RWPE2 (cell line): Measurements from ENCODE around the gene POC1B.

Experiments used
- ATAC-seq: fragments of 200-7000 bp; cut with Tn5 transposase; 3 replicates; pipeline ENCODE4 v1.9.1; 2021; ENCODE audit warnings: low read depth
- DNase-seq: peaks from one replicate; pipeline ENCODE4 v3.0.0-alpha.2; 2020; ENCODE audit warnings: low spot score
- H3K27ac ChIP-seq: fragments of 450-650 bp; 2 replicates; pipeline ENCODE4 v1.5.1; 2017; ENCODE audit warnings: mild to moderate bottlenecking; ENCODE audit not compliant: poor library complexity, severe bottlenecking
- H3K27me3 ChIP-seq: fragments of 250-450 bp; sonication (Bioruptor Pico); 2 replicates; pipeline ENCODE4 v1.5.1; 2021; ENCODE audit warnings: mild to moderate bottlenecking, moderate library complexity; ENCODE audit not compliant: insufficient read depth, poor library complexity, severe bottlenecking
- H3K36me3 ChIP-seq: fragments of 250-450 bp; sonication (Bioruptor Pico); 2 replicates; pipeline ENCODE4 v1.5.1; 2020; ENCODE audit warnings: low read depth, mild to moderate bottlenecking, moderate library complexity
- H3K4me1 ChIP-seq: fragments of 250-450 bp; sonication (Bioruptor Pico); 2 replicates; pipeline ENCODE4 v1.5.1; 2021; ENCODE audit warnings: mild to moderate bottlenecking, moderate library complexity; ENCODE audit not compliant: insufficient read depth, poor library complexity, severe bottlenecking
- H3K4me3 ChIP-seq: fragments of 250-450 bp; sonication (Bioruptor Pico); 2 replicates; pipeline ENCODE4 v1.5.1; 2021; ENCODE audit warnings: mild to moderate bottlenecking, moderate library complexity; ENCODE audit not compliant: severe bottlenecking
- H3K9me3 ChIP-seq: fragments of 250-450 bp; sonication (Bioruptor Pico); 2 replicates; pipeline ENCODE4 v1.5.1; 2021; ENCODE audit warnings: mild to moderate bottlenecking, moderate library complexity; ENCODE audit not compliant: severe bottlenecking
- TF ChIP-seq, protein P1 (sequence below): fragments of 450-650 bp; IDR thresholded peaks from one replicate; pipeline ENCODE4 v1.5.1; 2017; ENCODE audit warnings: mild to moderate bottlenecking, moderate library complexity; ENCODE audit not compliant: poor library complexity, severe bottlenecking

The POC1B gene

DNA sequence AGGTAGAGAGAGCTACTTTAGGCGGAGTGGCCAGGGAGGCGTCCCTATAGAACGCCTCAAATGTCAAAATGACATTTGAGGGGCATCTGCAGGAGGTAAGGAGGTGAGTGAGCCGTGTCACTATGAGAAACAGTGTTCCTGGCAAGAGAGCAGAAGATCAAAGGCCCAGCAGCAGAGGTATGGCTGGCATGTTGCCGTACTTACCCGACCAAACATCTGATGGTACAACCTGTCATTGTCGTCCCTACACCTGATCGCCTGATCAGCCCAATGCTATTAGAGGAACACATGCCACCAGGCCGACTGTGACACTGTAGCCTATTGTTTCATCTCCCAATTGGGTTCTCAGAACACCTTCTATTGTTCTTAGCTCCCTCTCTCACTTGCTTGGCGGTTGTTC lies 33.9 kb upstream of the POC1B start:
- no peaks in the 10 kb centered on the region for H3K27me3 ChIP-seq
- H3K36me3 ChIP-seq = no peaks in the 10 kb centered on the region
- no peak for ATAC-seq
- TF ChIP-seq, protein P1, sequence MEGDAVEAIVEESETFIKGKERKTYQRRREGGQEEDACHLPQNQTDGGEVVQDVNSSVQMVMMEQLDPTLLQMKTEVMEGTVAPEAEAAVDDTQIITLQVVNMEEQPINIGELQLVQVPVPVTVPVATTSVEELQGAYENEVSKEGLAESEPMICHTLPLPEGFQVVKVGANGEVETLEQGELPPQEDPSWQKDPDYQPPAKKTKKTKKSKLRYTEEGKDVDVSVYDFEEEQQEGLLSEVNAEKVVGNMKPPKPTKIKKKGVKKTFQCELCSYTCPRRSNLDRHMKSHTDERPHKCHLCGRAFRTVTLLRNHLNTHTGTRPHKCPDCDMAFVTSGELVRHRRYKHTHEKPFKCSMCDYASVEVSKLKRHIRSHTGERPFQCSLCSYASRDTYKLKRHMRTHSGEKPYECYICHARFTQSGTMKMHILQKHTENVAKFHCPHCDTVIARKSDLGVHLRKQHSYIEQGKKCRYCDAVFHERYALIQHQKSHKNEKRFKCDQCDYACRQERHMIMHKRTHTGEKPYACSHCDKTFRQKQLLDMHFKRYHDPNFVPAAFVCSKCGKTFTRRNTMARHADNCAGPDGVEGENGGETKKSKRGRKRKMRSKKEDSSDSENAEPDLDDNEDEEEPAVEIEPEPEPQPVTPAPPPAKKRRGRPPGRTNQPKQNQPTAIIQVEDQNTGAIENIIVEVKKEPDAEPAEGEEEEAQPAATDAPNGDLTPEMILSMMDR = no peak
- H3K4me1 ChIP-seq = no peaks in the 10 kb centered on the region
- H3K4me3 ChIP-seq = no peak overlapping the region
- H3K27ac ChIP-seq = no peak overlapping the region
- no peak for DNase-seq
- no peaks in the 10 kb centered on the region for H3K9me3 ChIP-seq

DNA sequence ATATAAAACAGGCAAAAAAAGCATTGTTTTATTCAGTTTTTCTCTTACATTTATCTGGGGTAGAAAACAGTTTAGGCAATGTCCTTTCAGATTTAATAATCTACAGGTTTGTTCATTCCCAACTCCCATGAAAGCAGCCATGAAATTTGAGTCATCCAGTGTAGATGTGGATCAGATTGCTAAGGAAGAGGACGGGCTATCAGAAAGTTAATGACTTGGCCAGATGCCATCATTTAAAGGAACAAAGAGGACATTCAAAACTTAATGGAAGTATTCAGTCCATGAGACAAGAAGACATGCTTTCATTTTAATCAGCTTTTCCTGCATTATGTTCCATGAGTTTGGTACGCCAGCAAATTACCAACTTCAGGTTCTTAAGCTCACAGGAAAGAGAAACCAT lies 31.1 kb upstream of the POC1B start:
- no peaks in the 10 kb centered on the region for H3K9me3 ChIP-seq
- no peak overlapping the region for H3K27ac ChIP-seq
- peak; percentile 46; the same call in 1 of the 3 replicates for ATAC-seq
- no peak overlapping the region for H3K4me3 ChIP-seq
- TF ChIP-seq, protein P1 = no peak
- H3K4me1 ChIP-seq = no peaks in the 10 kb centered on the region
- no peaks in the 10 kb centered on the region for H3K36me3 ChIP-seq
- no peaks in the 10 kb centered on the region for H3K27me3 ChIP-seq
- no peak for DNase-seq

DNA sequence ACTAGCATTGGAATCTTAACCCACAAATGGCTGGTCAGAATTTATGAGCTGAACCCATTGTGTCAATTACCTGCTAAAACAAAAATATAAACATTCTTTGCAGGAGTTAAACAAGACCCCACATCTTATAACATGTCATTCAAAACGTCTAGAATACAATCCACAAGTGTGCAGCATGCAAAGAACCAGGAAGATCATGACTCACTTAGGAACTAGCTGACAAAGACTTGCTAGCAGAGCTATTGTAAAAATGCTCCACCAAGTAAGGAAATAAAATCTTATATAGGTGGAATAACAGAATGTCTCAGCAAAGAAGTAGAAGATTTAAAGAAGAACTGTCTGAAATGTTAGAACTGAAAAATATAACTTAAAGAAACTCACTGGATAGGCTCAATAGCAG lies 26.5 kb upstream of the POC1B start:
- TF ChIP-seq, protein P1 = no peak
- DNase-seq = no peak

DNA sequence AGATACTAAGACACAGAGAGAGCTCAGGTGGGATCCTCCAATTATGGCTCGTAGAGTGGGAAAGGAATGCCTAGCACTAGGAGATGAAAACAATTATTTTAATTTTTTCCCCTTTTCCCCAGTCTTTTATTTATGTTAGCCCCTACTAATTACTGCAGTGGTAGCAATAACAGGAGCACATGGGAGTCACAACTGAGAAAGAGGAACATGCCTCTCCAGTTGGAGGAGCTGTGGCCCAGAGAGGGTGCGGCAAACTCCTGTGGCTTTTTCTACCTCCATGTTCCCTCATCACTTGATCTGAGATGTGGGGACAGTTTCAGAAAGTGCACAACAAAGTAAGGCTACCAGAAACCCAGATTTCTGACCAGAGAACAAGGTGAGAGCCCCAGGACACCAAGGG lies 25.9 kb upstream of the POC1B start:
- no peaks in the 10 kb centered on the region for H3K9me3 ChIP-seq
- H3K4me3 ChIP-seq = no peak overlapping the region
- DNase-seq = no peak
- ATAC-seq = no peak
- H3K27ac ChIP-seq = no peak overlapping the region
- H3K4me1 ChIP-seq = no peaks in the 10 kb centered on the region
- TF ChIP-seq, protein P1 = no peak
- no peaks in the 10 kb centered on the region for H3K36me3 ChIP-seq
- no peaks in the 10 kb centered on the region for H3K27me3 ChIP-seq

More for the DNA sequence above, 26.5 kb upstream of the POC1B start:
- Histone ChIP-seq H3K36me3 (no peaks in the 10 kb centered on the region), H3K9me3 (no peaks in the 10 kb centered on the region), H3K4me1 (no peaks in the 10 kb centered on the region), H3K27ac (no peak overlapping the region), H3K27me3 (no peaks in the 10 kb centered on the region), H3K4me3 (no peak overlapping the region)
- ATAC-seq = no peak

DNA sequence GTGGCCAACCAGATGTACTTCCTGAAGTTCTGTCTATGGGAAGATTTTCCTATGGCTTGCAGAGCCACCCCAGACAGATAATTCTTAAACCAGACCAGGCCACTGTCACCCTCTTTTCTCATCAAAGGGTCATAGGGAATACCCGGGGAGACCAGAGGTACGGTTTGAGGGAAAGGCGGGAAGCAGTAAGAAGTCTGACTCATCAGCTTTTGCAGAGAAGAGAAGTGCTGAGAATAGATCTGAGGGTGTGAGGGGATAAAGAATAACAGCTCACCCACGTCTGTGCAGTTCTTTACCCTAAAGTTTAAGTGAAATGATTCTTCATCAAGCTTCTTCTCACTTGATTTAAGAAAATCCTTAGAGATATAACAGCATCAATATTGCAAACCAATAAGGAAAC lies 21.3 kb upstream of the POC1B start:
- ATAC-seq (no peak), DNase-seq (no peak)
- TF ChIP-seq, protein P1 = no peak
- H3K36me3 ChIP-seq = no peaks in the 10 kb centered on the region
- H3K4me3 ChIP-seq = no peak overlapping the region
- no peaks in the 10 kb centered on the region for H3K4me1 ChIP-seq
- no peak overlapping the region for H3K27ac ChIP-seq
- H3K27me3 ChIP-seq = no peaks in the 10 kb centered on the region
- H3K9me3 ChIP-seq = no peaks in the 10 kb centered on the region
